HG03103 (cell line): Measurements from ENCODE around the gene PLEKHO2.
"Not testable (repeated sequence)": the region's sequence is repeated elsewhere in the genome, so short reads cannot be mapped to it uniquely, and the experiment has no call there.

Experiments used
- ATAC-seq: cut with Tn5 transposase; IDR thresholded peaks from one replicate; pipeline ENCODE4 v1.9.1; 2021; ENCODE audit warnings: low read depth; ENCODE audit not compliant: unreplicated experiment

PLEKHO2 gene, protein sequence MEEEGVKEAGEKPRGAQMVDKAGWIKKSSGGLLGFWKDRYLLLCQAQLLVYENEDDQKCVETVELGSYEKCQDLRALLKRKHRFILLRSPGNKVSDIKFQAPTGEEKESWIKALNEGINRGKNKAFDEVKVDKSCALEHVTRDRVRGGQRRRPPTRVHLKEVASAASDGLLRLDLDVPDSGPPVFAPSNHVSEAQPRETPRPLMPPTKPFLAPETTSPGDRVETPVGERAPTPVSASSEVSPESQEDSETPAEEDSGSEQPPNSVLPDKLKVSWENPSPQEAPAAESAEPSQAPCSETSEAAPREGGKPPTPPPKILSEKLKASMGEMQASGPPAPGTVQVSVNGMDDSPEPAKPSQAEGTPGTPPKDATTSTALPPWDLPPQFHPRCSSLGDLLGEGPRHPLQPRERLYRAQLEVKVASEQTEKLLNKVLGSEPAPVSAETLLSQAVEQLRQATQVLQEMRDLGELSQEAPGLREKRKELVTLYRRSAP

DNA sequence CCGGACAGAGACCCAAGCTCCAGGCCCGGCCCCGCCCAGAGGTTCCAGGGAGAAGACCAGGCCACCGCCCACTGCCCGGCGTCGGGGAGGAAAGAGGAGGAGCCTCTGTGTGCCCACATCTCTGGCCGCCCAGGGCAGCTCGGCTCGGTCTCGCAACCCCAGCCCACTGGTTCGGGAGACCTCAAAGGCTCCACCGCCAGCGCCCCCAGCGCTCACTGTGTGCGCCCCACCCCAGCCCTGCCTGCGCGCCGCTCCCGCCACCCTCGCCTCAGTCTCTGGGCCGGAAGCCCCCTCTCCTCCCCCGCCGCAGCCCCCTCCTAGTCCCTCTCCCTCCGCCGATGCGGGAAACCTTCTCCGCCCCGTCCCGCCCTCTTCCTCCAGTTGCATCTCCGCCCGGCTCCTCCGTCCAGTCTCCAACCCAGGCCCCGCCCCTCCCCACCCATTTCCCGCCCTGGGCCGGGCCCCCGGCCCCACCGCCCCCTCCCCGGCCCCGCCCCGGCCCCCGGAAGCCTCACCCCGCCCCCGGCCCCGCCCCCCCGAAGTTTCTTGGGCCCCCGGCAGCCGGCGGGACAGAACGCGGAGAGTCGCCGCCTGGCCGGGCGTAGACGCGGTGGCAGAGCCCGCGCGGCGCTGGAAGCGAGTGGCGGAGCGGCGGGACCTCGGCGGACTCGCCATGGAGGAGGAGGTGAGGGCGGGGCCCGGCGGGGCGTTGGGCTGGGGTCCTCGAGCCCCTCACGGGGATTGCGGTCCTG lies at the start of gene PLEKHO2:
PLEKHO2 (plus strand) TSS at position 572 of the 752 bp plus-strand sequence; CDS start at position 674, 102 bp downstream.
- ATAC-seq = peak; percentile 46

GRCh38 chr15:64792282-64792681 lies 49.4 kb upstream of the PLEKHO2 start:
- ATAC-seq = no peak

GRCh38 chr15:64795299-64795698 lies 46.4 kb upstream of the PLEKHO2 start:
- not testable (repeated sequence) for ATAC-seq

- not testable (repeated sequence) for ATAC-seq
Observed at GRCh38 chr15:64795921-64796320, 45.8 kb upstream of the PLEKHO2 start.

DNA sequence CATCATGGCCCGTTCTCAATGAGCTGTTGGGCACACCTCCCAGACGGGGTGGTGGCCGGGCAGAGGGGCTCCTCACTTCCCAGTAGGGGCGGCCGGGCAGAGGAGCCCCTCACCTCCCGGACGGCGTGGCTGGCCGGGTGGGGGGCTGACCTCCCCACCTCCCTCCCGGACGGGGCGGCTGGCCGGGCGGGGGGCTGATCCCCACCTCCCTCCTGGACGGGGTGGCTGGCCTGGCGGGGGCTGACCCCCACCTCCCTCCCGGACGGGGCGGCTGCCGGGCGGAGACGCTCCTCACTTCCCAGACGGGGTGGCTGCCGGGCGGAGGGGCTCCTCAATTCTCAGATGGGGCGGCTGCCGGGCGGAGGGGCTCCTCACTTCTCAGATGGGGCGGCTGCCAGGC lies 42.8 kb upstream of the PLEKHO2 start:
- not testable (repeated sequence) for ATAC-seq

DNA sequence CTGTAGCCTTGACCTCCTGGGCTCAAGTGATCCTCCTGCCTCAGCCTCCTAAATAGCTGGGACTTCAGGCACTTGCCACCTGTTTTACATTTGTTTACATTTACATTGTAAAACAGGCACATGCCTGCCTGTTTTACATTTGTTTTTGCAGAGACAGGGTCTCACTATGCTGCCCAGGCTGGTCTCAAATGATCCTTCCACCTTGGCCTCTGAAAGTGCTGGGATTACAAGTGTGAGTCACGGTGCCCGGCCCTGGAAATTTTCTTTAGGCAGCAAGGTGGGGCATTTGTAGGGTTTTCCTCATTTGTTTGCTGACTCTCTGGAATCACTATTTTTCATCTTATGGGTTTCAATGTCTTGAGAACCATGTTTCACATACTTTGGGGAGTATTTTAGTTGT lies 41.2 kb upstream of the PLEKHO2 start:
- ATAC-seq = no peak

- no peak for ATAC-seq
Observed at GRCh38 chr15:64803526-64803925, 38.2 kb upstream of the PLEKHO2 start.

- no peak for ATAC-seq
Observed at GRCh38 chr15:64804619-64805018, 37.1 kb upstream of the PLEKHO2 start.

GRCh38 chr15:64806509-64806908 lies 35.2 kb upstream of the PLEKHO2 start:
- no peak for ATAC-seq

- ATAC-seq = no peak
Observed at GRCh38 chr15:64807051-64807749, 34.5 kb upstream of the PLEKHO2 start.

DNA sequence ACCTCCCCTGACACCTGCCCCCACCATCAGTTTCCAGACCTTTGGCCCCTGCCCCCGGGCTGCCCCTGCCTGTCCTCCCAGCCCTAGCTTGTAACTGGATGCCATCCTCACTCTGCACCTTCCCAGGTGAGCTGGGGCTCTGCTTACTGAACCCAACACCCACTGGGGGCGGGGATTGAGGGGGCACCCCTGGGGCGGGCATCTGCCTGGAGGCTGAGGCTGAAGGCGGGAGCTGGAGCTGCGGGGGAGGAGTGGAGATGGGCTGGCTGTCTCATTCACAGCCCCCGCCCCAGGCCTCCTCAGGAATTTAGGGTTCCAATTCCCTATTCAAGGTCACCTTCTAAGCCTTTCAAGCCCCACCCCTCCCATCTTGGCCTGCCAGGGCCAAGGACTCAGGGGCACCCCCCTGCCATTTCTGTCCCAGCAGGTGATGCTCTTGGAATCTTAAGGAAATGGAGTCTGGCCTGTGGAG lies 33.9 kb upstream of the PLEKHO2 start:
- ATAC-seq = no peak

- no peak for ATAC-seq
Observed at GRCh38 chr15:64808785-64809453, 32.8 kb upstream of the PLEKHO2 start.

GRCh38 chr15:64809649-64810496 lies 31.8 kb upstream of the PLEKHO2 start:
- ATAC-seq = no peak

DNA sequence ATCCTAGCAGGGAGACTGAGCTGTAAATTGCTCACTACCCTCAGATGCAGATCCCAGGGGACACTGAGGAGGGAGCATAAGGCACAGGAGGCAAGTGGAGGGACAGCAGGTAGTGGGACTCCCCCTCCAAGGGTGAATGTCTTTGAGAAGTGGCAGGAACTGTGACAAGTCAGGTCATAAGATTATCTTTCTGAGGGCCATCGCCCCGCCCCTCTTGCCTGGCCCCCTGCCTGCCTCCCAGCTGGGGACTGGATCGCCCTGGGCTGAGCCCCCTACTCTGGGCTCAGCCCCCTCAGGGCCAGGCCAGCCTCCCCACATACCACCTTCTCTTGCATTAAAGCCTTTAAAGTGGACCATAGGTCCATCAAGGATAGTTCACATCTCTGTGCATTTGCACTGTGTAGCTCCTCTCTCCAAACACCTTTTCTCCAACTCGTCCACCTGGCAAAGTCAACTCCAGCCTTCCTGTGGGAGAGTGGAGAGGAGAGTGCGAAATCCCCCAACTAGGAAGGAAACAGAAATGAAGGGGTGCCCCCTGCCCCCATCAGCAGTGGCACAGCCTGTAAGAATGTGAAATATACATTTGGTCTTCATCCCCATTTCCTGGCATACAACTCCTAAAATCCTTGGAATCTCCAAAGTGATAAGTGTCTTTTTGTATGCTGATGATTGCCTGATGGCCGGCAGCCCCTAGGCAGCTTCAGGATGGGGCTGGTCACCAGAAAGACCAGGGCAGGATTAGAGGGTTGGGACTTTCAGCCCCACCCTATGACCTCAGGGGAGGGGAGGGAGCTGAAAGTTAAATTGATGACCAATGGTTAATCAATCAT lies 31.0 kb upstream of the PLEKHO2 start:
- no peak for ATAC-seq

DNA sequence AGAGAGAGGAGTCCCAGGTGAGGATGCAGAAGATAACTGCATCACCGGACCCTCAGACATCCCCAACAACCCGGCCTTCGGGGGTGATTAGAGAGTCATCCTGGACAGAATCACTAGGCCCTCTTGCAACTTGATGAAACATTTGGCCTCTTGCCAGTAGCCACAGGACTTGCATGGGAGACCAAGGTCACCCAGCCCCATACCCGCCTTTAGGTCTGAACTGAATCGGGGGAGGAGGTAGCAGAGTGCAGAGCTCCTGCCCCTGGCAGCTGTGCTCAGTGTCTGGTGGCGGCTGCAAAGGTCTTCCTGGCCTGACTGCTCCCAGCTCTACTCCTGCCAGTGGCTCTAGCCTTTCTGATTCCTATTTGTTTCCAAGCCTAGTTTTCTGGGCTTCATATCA lies 28.6 kb upstream of the PLEKHO2 start:
- no peak for ATAC-seq

DNA sequence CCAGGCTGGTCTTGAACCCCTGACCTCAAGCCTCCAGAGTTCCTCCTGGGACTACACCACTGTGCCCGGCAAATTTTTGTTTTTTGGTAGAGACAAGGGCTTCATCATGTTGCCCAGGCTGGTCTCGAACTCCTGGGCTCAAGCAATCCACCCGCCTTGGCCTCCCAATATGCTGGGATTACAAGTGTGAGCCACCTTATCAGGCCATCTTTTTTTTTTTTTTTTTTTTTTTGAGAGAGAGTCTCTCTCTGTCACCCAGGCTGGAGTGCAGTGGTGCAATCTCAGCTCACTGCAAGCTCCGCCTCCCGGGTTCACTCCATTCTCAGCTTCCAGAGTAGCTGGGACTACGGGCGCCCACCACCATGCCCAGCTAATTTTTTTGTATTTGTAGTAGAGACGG lies 27.4 kb upstream of the PLEKHO2 start:
- ATAC-seq = not testable (repeated sequence)

DNA sequence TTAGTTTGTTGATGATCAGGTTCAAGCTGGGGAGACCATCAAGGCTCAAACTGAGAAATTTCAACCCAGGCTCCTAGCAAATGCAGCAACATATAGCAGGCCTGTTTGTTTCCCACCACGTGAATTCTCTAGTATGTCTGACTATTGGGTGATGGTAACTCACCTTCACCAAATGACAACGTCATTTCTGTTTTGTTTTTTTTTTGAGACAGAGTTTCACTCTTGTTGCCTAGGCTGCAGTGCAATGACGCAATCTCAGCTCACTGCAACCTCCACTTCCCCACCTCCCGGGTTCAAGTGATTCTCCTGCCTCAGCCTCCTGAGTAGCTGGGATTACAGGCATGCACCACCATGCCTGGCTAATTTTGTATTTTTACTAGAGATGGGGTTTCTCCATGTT lies 26.8 kb upstream of the PLEKHO2 start:
- ATAC-seq = not testable (repeated sequence)

DNA sequence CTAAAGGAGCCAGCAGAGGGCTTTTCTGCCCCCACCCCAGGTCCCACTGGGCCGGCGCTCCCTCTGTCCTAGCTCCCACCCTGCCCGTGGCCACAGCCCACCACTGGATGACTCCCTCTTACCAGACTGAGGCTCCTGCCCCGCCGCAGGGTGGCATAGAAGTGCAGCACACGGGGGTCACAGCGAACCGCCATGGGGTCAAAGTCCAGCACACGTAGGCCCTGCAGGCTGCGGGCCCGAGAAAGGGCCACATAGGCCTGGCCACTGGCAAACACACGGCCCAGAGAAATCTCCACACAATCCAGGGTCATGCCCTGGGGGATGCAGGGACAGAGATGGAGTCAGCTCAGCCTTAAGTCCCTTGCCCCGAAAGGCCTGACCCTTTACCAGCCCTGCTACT lies 25.3 kb upstream of the PLEKHO2 start:
- no peak for ATAC-seq
